GM23248 (cell line): ENCODE data around the gene ZNF771. TPM values are rescaled to one million over a fixed set of nuclear protein-coding genes. Genes with fewer than 3 reads are reported as not detected.

Experiments
- DNase-seq: peaks from one replicate; pipeline ENCODE4 v3.0.0-alpha.2; 2015
- H2AFZ ChIP-seq: fragments of 200-600 bp; sonication (generic); 2 replicates; pipeline ENCODE4 v1.6.1; 2016; ENCODE audit warnings: antibody characterized with exemption
- H3F3A ChIP-seq: fragments of 200-600 bp; sonication (generic); 2 replicates; pipeline ENCODE4 v1.6.1; 2016; ENCODE audit warnings: mild to moderate bottlenecking, antibody characterized with exemption, mixed run types; ENCODE audit not compliant: insufficient read depth
- H3K27ac ChIP-seq: fragments of 200-600 bp; sonication (generic); 2 replicates; pipeline ENCODE4 v1.5.1; 2016; ENCODE audit warnings: mild to moderate bottlenecking
- H3K27me3 ChIP-seq: fragments of 200-600 bp; sonication (generic); replicated peaks from 2 replicates; pipeline ENCODE4 v1.6.1; 2016; ENCODE audit warnings: mild to moderate bottlenecking; ENCODE audit not compliant: insufficient read depth
- H3K36me3 ChIP-seq: fragments of 200-600 bp; sonication (generic); 2 replicates; pipeline ENCODE4 v1.6.1; 2016; ENCODE audit warnings: low read depth, mild to moderate bottlenecking
- H3K4me1 ChIP-seq: fragments of 200-600 bp; sonication (generic); 2 replicates; pipeline ENCODE4 v1.6.1; 2016; ENCODE audit warnings: mild to moderate bottlenecking; ENCODE audit not compliant: insufficient read depth
- H3K4me2 ChIP-seq: fragments of 200-600 bp; sonication (generic); one replicate; pipeline ENCODE4 v1.6.1; 2016; ENCODE audit warnings: mild to moderate bottlenecking; ENCODE audit not compliant: unreplicated experiment
- H3K4me3 ChIP-seq: fragments of 200-600 bp; sonication (generic); 2 replicates; pipeline ENCODE4 v1.5.1; 2016; ENCODE audit warnings: mild to moderate bottlenecking
- H3K79me2 ChIP-seq: fragments of 200-600 bp; sonication (generic); 2 replicates; pipeline ENCODE4 v1.6.1; 2016; ENCODE audit warnings: mild to moderate bottlenecking; ENCODE audit not compliant: insufficient read depth
- H3K9ac ChIP-seq: fragments of 200-600 bp; sonication (generic); 2 replicates; pipeline ENCODE4 v1.6.1; 2016; ENCODE audit warnings: mild to moderate bottlenecking
- H3K9me2 ChIP-seq: fragments of 200-600 bp; sonication (generic); 2 replicates; pipeline ENCODE4 v1.6.1; 2016; ENCODE audit warnings: mixed run types, mild to moderate bottlenecking, moderate library complexity; ENCODE audit not compliant: insufficient read depth
- H3K9me3 ChIP-seq: fragments of 200-600 bp; sonication (generic); one replicate; pipeline ENCODE4 v1.6.1; 2017; ENCODE audit warnings: low read depth
- H4K20me1 ChIP-seq: fragments of 200-600 bp; sonication (generic); 2 replicates; pipeline ENCODE4 v1.6.0; 2016; ENCODE audit not compliant: insufficient read depth
- EZH2 ChIP-seq: fragments of 200-600 bp; sonication (generic); IDR thresholded peaks from 2 replicates; pipeline ENCODE4 v1.6.1; 2018; ENCODE audit warnings: antibody characterized with exemption, mild to moderate bottlenecking; ENCODE audit not compliant: insufficient read depth, poor library complexity, severe bottlenecking
- EZH2phosphoT487 ChIP-seq: fragments of 200-600 bp; sonication (generic); IDR thresholded peaks from 2 replicates; pipeline ENCODE4 v1.6.1; 2018; ENCODE audit warnings: antibody characterized with exemption, moderate library complexity, mild to moderate bottlenecking, low read depth; ENCODE audit not compliant: insufficient read depth
- WGBS, 2 experiments: methylation state at CpG; one replicate each; pipeline ENCODE4 v1.1.6; 2015 to 2017; ENCODE audit warnings: low lambda C conversion rate in 2 of 2, low coverage in 1 of 2; ENCODE audit errors: missing lambda C conversion rate in 2 of 2; 5-methylcytosine and 5-hydroxymethylcytosine counted together
- in situ Hi-C: fragments of 300-500 bp; cut with MboI; formaldehyde crosslinking; loops from 2 replicates; pipeline ENCODE4 v1.15.0; 2020
- polyA plus RNA-seq: library from polyadenylated mRNA; unstranded; fragments of >200 nt; fragmentation: Nextera tagmentation; extraction: Ambion mirVana; gene quantifications from 2 replicates; pipeline ENCODE4 v1.2.1, GENCODE V29; 2016
- total RNA-seq: library from RNA; depleted of rRNA; stranded (reverse); fragments of >200 nt; shearing (Covaris generic); gene quantifications from 2 replicates; pipeline ENCODE4 v1.2.3, GENCODE V29; 2014

The ZNF771 gene
- total and polyA plus RNA-seq, 2 experiments from 2014 or later: 17.6 to 20.1 TPM

DNA sequence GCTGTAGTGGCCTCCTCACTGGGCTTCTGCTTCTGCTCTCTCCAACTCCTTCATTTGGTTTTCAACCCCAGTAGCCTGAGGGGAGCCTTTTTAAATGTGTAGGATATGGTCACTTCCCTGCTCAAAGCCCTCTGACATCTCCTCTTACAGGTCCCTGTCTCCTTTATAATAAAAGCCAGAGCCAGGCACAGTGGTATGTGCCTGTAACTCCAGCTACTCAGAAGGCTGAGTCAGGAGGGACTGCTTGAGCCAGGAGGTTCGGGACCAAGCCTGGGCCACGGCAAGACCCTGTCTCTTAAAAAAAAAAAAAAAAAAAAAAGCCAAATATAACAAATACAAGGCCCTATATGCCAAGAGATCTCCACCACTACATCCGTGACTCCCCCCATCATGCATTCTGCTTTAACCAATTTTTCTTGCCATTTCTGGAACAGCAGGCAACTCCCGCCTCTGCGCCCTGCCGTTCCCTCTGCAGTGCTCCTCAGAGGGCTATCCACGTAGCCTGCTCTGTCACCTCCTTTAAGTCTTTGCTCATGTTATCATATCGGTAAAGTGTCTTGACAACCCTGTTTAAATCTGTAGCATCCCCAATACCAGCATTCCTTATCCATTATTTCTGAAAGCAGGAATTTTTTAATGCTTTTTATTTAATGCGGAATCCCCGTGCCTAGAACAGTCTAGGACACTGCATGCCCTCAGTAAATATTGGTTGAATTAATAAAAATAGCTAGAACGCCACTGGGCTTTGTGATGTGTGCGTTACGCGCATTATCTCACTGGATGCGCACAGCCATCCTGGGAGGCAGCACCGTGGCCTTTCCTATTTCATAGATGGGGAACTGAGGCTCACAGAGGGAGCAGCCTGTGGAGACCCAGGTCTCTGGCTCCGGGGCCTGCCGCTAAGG lies 9.5 kb downstream of the ZNF771 start:
- peak; percentile 28 for DNase-seq
- TF ChIP-seq EZH2: no peak
- TF ChIP-seq EZH2phosphoT487: no peak
- peaks cover 22% of the 10 kb centered on the region for H3K79me2 ChIP-seq
- H3K27me3 ChIP-seq: no peaks in the 10 kb centered on the region
- peak overlapping the region; percentile 2; the same call in 1 of the 2 replicates for H3K27ac ChIP-seq
- no peaks in the 10 kb centered on the region for H3K9me3 ChIP-seq
- peaks cover 24% of the 10 kb centered on the region for H3F3A ChIP-seq
- H4K20me1 ChIP-seq: no peaks in the 10 kb centered on the region
- peak overlapping the region; percentile 69 for H3K4me3 ChIP-seq
- 58 to 62% methylated on average over 18 of the region's 18 CpGs for WGBS, 2 experiments
- peaks cover 5% of the 10 kb centered on the region; the same call in 1 of the 2 replicates for H3K36me3 ChIP-seq
- H3K9me2 ChIP-seq: no peaks in the 10 kb centered on the region
- H3K4me2 ChIP-seq: peak overlapping the region; percentile 65
- peak overlapping the region; percentile 58 for H3K9ac ChIP-seq
- H3K4me1 ChIP-seq: no peaks in the 10 kb centered on the region
- in situ Hi-C loops: loop anchor here (25.0 kb wide), 1 partner anchor 305 kb away; the partner anchor contains the start of genes GDPD3 and MAPK3
- H2AFZ ChIP-seq: peak overlapping the region; percentile 60

DNA sequence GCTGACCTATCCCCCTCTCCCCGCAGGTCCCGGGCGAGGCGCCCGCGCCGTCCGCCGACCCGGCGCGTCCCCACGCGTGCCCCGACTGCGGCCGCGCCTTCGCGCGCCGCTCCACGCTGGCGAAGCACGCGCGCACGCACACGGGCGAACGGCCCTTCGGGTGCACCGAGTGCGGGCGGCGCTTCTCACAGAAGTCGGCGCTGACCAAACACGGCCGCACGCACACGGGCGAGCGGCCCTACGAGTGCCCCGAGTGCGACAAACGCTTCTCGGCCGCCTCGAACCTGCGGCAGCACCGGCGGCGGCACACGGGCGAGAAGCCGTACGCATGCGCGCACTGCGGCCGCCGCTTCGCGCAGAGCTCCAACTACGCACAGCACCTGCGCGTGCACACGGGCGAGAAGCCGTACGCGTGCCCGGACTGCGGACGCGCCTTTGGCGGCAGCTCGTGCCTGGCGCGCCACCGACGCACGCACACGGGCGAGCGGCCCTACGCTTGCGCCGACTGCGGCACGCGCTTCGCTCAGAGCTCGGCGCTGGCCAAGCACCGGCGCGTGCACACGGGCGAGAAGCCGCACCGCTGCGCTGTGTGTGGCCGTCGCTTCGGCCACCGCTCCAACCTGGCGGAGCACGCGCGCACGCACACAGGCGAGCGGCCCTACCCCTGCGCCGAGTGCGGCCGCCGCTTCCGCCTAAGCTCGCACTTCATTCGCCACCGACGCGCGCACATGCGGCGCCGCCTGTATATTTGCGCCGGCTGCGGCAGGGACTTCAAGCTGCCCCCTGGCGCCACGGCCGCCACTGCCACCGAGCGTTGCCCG lies 10.3 kb downstream of the ZNF771 start:
- peak overlapping the region; percentile 65 for H3K4me2 ChIP-seq
- peaks cover 5% of the 10 kb centered on the region; the same call in 1 of the 2 replicates for H3K36me3 ChIP-seq
- no peaks in the 10 kb centered on the region for H3K9me3 ChIP-seq
- H3K79me2 ChIP-seq: 0 out of 2 replicates have a peak, but pooled peaks cover 15% of the 10 kb centered on the region
- peaks cover 24% of the 10 kb centered on the region for H3F3A ChIP-seq
- 1 to 3% methylated on average over 85 to 117 of the region's 140 CpGs for WGBS, 2 experiments
- DNase-seq: peak; percentile 94
- peak overlapping the region; percentile 58 for H3K9ac ChIP-seq
- no peaks in the 10 kb centered on the region for H3K9me2 ChIP-seq
- in situ Hi-C loops: loop anchor here (25.0 kb wide), 1 partner anchor 305 kb away; the partner anchor contains the start of genes GDPD3 and MAPK3
- TF ChIP-seq EZH2: no peak
- no peaks in the 10 kb centered on the region for H3K4me1 ChIP-seq
- peak overlapping the region; percentile 69 for H3K4me3 ChIP-seq
- no peaks in the 10 kb centered on the region for H3K27me3 ChIP-seq
- peak overlapping the region; percentile 60 for H2AFZ ChIP-seq
- 0 out of 2 replicates have a peak overlapping the region, but pooled peaks have one; percentile 2 for H3K27ac ChIP-seq
- no peaks in the 10 kb centered on the region for H4K20me1 ChIP-seq

DNA sequence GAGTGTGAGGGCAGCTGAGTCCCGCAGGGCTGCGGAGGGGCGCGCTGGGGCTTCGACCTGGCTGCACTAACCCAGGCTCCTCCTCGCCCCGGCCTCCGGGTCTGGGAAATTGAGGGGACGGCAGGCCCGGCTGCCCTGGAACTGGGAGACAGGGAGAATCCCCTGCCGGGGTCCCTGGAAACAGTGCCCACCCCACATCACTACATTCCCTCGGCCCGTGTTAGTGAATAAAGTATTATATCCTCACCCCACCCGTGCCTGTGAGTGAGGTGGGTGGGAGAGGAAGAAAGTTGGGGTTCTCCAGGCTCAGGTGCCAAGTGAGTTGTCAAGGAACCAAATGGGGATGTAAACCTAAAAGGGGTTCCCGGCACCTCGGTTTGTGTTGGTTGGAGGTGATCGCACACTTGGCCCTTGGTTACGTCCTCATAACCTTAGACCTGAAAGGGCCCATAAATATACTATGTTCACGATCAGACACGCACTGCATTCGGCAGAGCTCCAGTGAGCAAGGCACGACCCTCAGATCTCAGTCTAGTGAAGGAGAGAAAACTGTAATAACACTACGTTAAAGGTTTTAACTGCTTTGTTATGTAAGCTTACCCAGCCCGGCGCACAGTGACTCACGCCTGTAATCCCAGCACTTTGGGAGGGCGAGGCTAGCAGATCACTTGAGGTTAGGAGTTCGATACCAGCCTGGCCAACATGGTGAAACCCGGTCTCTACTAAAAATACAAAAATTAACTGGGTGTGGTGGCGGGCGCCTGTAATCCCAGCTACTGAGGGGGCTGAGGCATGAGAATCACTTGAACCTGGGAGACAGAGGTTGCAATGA lies 11.2 kb downstream of the ZNF771 start:
- H2AFZ ChIP-seq: peak overlapping the region; percentile 60
- in situ Hi-C loops: loop anchor here (25.0 kb wide), 1 partner anchor 306 kb away; the partner anchor contains the start of genes GDPD3 and MAPK3

More for the DNA sequence above, 11.2 kb downstream of the ZNF771 start:
- Histone ChIP-seq H3K79me2 (0 out of 2 replicates have a peak, but pooled peaks cover 9% of the 10 kb centered on the region), H3K9ac (peak overlapping the region; percentile 58; the same call in 1 of the 2 replicates), H3K4me2 (no peak overlapping the region), H3K9me3 (no peaks in the 10 kb centered on the region), H3K36me3 (no peaks in the 10 kb centered on the region), H4K20me1 (no peaks in the 10 kb centered on the region), H3K9me2 (no peaks in the 10 kb centered on the region), H3F3A (peaks cover 24% of the 10 kb centered on the region), H3K4me3 (peak overlapping the region; percentile 69), H3K4me1 (no peaks in the 10 kb centered on the region), H3K27ac (no peak overlapping the region), H3K27me3 (no peaks in the 10 kb centered on the region)
- 75 to 78% methylated on average over 28 to 30 of the region's 31 CpGs for WGBS, 2 experiments
- TF ChIP-seq EZH2phosphoT487 (no peak), EZH2 (no peak)
- DNase-seq: no peak
